ENCODE results near the gene ETFDH.

DNA sequence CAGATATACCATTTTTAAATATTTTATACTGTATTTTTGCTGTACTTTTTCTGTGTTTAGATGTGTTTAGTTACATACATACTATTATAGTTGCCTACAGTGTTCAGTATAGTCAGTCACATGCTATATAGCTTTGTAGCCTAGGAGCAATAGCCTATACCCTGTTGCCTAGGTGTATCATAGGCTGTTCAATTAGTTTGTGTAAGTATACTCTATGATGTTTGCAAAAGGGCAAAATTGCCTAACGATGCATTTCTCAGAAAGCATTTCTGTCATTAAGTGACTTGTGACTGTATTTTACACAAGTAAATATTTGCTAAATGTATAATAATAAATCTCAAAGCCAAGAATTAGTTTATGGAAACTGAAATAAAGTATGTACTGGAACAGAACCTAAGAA is 9.5 kb downstream of the ETFDH start:
- TF ChIP-seq, protein P1, sequence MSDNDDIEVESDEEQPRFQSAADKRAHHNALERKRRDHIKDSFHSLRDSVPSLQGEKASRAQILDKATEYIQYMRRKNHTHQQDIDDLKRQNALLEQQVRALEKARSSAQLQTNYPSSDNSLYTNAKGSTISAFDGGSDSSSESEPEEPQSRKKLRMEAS (CRISPR knock-in tag; IDR thresholded peaks at IDR 0.05) = no peak
- TF ChIP-seq SMAD4 (CRISPR knock-in tag; IDR thresholded peaks at IDR 0.05) = no peak
- TF ChIP-seq, protein P2, sequence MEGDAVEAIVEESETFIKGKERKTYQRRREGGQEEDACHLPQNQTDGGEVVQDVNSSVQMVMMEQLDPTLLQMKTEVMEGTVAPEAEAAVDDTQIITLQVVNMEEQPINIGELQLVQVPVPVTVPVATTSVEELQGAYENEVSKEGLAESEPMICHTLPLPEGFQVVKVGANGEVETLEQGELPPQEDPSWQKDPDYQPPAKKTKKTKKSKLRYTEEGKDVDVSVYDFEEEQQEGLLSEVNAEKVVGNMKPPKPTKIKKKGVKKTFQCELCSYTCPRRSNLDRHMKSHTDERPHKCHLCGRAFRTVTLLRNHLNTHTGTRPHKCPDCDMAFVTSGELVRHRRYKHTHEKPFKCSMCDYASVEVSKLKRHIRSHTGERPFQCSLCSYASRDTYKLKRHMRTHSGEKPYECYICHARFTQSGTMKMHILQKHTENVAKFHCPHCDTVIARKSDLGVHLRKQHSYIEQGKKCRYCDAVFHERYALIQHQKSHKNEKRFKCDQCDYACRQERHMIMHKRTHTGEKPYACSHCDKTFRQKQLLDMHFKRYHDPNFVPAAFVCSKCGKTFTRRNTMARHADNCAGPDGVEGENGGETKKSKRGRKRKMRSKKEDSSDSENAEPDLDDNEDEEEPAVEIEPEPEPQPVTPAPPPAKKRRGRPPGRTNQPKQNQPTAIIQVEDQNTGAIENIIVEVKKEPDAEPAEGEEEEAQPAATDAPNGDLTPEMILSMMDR (IDR thresholded peaks at IDR 0.05) = no peak
- no peak for TF ChIP-seq SP1 (CRISPR knock-in tag; conservative IDR thresholded peaks at IDR 0.05)
- no peak for TF ChIP-seq ETV6 (CRISPR knock-in tag; IDR thresholded peaks at IDR 0.05)
- TF ChIP-seq, protein P3, sequence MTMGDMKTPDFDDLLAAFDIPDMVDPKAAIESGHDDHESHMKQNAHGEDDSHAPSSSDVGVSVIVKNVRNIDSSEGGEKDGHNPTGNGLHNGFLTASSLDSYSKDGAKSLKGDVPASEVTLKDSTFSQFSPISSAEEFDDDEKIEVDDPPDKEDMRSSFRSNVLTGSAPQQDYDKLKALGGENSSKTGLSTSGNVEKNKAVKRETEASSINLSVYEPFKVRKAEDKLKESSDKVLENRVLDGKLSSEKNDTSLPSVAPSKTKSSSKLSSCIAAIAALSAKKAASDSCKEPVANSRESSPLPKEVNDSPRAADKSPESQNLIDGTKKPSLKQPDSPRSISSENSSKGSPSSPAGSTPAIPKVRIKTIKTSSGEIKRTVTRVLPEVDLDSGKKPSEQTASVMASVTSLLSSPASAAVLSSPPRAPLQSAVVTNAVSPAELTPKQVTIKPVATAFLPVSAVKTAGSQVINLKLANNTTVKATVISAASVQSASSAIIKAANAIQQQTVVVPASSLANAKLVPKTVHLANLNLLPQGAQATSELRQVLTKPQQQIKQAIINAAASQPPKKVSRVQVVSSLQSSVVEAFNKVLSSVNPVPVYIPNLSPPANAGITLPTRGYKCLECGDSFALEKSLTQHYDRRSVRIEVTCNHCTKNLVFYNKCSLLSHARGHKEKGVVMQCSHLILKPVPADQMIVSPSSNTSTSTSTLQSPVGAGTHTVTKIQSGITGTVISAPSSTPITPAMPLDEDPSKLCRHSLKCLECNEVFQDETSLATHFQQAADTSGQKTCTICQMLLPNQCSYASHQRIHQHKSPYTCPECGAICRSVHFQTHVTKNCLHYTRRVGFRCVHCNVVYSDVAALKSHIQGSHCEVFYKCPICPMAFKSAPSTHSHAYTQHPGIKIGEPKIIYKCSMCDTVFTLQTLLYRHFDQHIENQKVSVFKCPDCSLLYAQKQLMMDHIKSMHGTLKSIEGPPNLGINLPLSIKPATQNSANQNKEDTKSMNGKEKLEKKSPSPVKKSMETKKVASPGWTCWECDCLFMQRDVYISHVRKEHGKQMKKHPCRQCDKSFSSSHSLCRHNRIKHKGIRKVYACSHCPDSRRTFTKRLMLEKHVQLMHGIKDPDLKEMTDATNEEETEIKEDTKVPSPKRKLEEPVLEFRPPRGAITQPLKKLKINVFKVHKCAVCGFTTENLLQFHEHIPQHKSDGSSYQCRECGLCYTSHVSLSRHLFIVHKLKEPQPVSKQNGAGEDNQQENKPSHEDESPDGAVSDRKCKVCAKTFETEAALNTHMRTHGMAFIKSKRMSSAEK (CRISPR knock-in tag; IDR thresholded peaks at IDR 0.05; ENCODE audit: borderline replicate concordance) = no peak
- TF ChIP-seq, protein P4, sequence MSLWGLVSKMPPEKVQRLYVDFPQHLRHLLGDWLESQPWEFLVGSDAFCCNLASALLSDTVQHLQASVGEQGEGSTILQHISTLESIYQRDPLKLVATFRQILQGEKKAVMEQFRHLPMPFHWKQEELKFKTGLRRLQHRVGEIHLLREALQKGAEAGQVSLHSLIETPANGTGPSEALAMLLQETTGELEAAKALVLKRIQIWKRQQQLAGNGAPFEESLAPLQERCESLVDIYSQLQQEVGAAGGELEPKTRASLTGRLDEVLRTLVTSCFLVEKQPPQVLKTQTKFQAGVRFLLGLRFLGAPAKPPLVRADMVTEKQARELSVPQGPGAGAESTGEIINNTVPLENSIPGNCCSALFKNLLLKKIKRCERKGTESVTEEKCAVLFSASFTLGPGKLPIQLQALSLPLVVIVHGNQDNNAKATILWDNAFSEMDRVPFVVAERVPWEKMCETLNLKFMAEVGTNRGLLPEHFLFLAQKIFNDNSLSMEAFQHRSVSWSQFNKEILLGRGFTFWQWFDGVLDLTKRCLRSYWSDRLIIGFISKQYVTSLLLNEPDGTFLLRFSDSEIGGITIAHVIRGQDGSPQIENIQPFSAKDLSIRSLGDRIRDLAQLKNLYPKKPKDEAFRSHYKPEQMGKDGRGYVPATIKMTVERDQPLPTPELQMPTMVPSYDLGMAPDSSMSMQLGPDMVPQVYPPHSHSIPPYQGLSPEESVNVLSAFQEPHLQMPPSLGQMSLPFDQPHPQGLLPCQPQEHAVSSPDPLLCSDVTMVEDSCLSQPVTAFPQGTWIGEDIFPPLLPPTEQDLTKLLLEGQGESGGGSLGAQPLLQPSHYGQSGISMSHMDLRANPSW (CRISPR knock-in tag; conservative IDR thresholded peaks at IDR 0.05; ENCODE audit: low read depth) = no peak
- TF ChIP-seq, protein P5, sequence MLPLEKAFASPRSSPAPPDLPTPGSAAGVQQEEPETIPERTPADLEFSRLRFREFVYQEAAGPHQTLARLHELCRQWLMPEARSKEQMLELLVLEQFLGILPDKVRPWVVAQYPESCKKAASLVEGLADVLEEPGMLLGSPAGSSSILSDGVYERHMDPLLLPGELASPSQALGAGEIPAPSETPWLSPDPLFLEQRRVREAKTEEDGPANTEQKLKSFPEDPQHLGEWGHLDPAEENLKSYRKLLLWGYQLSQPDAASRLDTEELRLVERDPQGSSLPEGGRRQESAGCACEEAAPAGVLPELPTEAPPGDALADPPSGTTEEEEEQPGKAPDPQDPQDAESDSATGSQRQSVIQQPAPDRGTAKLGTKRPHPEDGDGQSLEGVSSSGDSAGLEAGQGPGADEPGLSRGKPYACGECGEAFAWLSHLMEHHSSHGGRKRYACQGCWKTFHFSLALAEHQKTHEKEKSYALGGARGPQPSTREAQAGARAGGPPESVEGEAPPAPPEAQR (CRISPR knock-in tag; IDR thresholded peaks at IDR 0.05) = no peak
- TF ChIP-seq FOXJ3 (CRISPR knock-in tag; IDR thresholded peaks at IDR 0.05; ENCODE audit: borderline replicate concordance) = no peak
- TF ChIP-seq, protein P6, sequence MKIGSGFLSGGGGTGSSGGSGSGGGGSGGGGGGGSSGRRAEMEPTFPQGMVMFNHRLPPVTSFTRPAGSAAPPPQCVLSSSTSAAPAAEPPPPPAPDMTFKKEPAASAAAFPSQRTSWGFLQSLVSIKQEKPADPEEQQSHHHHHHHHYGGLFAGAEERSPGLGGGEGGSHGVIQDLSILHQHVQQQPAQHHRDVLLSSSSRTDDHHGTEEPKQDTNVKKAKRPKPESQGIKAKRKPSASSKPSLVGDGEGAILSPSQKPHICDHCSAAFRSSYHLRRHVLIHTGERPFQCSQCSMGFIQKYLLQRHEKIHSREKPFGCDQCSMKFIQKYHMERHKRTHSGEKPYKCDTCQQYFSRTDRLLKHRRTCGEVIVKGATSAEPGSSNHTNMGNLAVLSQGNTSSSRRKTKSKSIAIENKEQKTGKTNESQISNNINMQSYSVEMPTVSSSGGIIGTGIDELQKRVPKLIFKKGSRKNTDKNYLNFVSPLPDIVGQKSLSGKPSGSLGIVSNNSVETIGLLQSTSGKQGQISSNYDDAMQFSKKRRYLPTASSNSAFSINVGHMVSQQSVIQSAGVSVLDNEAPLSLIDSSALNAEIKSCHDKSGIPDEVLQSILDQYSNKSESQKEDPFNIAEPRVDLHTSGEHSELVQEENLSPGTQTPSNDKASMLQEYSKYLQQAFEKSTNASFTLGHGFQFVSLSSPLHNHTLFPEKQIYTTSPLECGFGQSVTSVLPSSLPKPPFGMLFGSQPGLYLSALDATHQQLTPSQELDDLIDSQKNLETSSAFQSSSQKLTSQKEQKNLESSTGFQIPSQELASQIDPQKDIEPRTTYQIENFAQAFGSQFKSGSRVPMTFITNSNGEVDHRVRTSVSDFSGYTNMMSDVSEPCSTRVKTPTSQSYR (CRISPR knock-in tag; IDR thresholded peaks at IDR 0.05) = no peak
- no peak for TF ChIP-seq ZNF317 (CRISPR knock-in tag; IDR thresholded peaks at IDR 0.05; ENCODE audit: borderline replicate concordance, low read depth)
- TF ChIP-seq, protein P7, sequence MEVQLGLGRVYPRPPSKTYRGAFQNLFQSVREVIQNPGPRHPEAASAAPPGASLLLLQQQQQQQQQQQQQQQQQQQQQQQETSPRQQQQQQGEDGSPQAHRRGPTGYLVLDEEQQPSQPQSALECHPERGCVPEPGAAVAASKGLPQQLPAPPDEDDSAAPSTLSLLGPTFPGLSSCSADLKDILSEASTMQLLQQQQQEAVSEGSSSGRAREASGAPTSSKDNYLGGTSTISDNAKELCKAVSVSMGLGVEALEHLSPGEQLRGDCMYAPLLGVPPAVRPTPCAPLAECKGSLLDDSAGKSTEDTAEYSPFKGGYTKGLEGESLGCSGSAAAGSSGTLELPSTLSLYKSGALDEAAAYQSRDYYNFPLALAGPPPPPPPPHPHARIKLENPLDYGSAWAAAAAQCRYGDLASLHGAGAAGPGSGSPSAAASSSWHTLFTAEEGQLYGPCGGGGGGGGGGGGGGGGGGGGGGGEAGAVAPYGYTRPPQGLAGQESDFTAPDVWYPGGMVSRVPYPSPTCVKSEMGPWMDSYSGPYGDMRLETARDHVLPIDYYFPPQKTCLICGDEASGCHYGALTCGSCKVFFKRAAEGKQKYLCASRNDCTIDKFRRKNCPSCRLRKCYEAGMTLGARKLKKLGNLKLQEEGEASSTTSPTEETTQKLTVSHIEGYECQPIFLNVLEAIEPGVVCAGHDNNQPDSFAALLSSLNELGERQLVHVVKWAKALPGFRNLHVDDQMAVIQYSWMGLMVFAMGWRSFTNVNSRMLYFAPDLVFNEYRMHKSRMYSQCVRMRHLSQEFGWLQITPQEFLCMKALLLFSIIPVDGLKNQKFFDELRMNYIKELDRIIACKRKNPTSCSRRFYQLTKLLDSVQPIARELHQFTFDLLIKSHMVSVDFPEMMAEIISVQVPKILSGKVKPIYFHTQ (CRISPR knock-in tag; IDR thresholded peaks at IDR 0.05) = no peak

All from WTC11 (cell line).